ENCODE data around the gene CYP1A2. TPM values are rescaled to one million over a fixed set of nuclear protein-coding genes. Genes with fewer than 3 reads are reported as not detected.

CYP1A2 gene
- total RNA-seq, 2 experiments from 2014 or later = not detected

DNA sequence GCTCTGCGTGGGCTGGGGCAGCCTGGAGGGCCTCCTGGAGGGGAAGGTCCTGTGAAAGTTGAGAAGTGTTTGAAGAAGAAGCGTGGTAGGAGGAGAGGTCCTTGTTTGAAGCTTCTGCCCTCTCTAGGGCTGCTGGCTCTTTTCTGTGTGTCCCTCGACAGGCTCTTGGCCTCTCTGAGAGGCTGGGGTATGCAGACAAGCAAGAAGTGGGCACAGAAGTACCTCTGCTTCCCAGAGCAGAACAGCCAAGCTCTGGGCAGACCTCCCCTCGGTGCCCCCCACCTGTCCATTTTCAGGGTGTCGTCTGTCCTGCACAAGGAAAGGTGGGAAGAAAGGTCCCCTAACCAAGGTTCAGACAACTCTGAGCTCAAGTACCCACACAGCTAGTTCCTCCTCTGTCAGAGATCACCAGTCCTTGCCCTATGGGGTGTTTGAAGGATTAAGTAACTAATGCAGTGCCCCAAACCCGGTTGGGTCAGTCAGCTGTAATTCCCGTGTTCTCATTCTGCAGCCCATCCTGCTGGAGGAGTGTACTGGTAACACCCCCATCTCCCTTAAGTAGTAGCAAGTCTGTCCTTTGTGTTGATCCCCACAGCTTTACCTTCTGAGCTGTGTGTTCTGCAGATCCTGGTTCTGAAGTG, 39.5 kb downstream of the CYP1A2 start:
- POLR2A ChIA-PET = interaction anchor here (0.7 to 33.5 kb wide), 14 partner anchors 7 to 667 kb away, joined by 3 to 925 read pairs (median 8); partner anchors contain the start of genes CLK3, CSK, CYP1A1 and FAM219B
- Histone ChIP-seq H3K36me3 (ENCODE audit: insufficient read depth, low read length) (peaks cover 57% of the 10 kb centered on the region), H3K4me3 (ENCODE audit: low read length) (peak overlapping the region; percentile 100), H3K27ac (ENCODE audit: low read depth in 1 of 2, low read length in 2 of 2) (peak overlapping the region; percentile 69 to 93), H3K27me3 (ENCODE audit: control insufficient read depth in 1 of 2, insufficient read depth in 2 of 2, low read length in 2 of 2) (no peaks in the 10 kb centered on the region), H3K4me1 (ENCODE audit: insufficient read depth, low read length) (peaks cover 97% of the 10 kb centered on the region), H3K9me3 (ENCODE audit: control insufficient read depth in 1 of 2, insufficient read depth in 1 of 2, low read length in 2 of 2) (no peaks in the 10 kb centered on the region)
- TF ChIP-seq, protein P1, sequence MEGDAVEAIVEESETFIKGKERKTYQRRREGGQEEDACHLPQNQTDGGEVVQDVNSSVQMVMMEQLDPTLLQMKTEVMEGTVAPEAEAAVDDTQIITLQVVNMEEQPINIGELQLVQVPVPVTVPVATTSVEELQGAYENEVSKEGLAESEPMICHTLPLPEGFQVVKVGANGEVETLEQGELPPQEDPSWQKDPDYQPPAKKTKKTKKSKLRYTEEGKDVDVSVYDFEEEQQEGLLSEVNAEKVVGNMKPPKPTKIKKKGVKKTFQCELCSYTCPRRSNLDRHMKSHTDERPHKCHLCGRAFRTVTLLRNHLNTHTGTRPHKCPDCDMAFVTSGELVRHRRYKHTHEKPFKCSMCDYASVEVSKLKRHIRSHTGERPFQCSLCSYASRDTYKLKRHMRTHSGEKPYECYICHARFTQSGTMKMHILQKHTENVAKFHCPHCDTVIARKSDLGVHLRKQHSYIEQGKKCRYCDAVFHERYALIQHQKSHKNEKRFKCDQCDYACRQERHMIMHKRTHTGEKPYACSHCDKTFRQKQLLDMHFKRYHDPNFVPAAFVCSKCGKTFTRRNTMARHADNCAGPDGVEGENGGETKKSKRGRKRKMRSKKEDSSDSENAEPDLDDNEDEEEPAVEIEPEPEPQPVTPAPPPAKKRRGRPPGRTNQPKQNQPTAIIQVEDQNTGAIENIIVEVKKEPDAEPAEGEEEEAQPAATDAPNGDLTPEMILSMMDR (IDR thresholded peaks at IDR 0.05) = peak; percentile 20
- DNase-seq (peak in 3 of 14 experiments; percentile 6 to 48 (median 42)), ATAC-seq (ENCODE audit: poor library complexity) (no peak)
- Mint-ChIP-seq H3K27me3 (no peaks in the 10 kb centered on the region), H3K36me3 (ENCODE audit: low read depth) (peaks cover 46% of the 10 kb centered on the region), H3K9me3 (no peaks in the 10 kb centered on the region), H3K4me3 (peak overlapping the region; percentile 90), H3K4me1 (ENCODE audit: low read depth) (peaks cover 78% of the 10 kb centered on the region), H3K27ac (peak overlapping the region; percentile 94)
- intact Hi-C loops (cut with DNase I, micrococcal nuclease) = loop anchor here (5.0 to 10.0 kb wide), 5 partner anchors 54 to 793 kb away; partner anchors contain the start of genes C15orf39 (in 2 of the 2), ARID3B (in 1 of the 2), PML (in 1 of the 2) and STOML1 (in 1 of the 2)
- CTCF ChIA-PET = interaction anchor here (0.9 to 14.8 kb wide), 18 partner anchors 8 to 242 kb away, joined by 3 to 353 read pairs (median 4); partner anchors contain the start of genes FAM219B and ULK3

DNA sequence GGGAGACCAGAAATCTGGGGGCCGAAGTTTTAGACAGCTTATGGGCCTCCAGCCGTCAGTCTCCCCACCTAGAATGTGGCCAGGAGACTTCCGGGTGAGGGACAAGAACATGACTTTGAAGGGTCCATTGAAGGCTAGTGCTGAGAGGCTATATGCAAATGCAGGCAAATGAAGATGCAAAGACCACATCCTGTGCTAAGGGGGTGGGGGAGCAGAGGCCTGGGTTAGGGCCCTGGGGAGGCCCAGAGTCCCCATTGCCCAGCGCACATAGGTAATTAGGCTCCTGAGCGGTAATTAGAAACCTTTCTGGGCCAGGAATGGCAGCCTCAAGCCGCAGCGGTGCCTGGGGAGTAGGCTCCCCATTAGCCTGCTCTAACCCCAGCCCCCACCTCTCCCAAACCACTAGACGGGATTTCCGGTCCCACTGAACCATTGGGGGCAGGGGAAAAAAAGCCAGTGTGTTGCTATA, 40.1 kb downstream of the CYP1A2 start:
- DNase-seq = peak in 10 of 14 experiments; percentile 45 to 88 (median 62)
- peak; percentile 7 for ATAC-seq (ENCODE audit: poor library complexity)
- Histone ChIP-seq H3K27ac (ENCODE audit: low read depth in 1 of 2, low read length in 2 of 2) (peak overlapping the region; percentile 69 to 93), H3K9me3 (ENCODE audit: control insufficient read depth in 1 of 2, insufficient read depth in 1 of 2, low read length in 2 of 2) (no peaks in the 10 kb centered on the region), H3K27me3 (ENCODE audit: control insufficient read depth in 1 of 2, insufficient read depth in 2 of 2, low read length in 2 of 2) (no peaks in the 10 kb centered on the region), H3K36me3 (ENCODE audit: insufficient read depth, low read length) (peaks cover 58% of the 10 kb centered on the region), H3K4me1 (ENCODE audit: insufficient read depth, low read length) (peaks cover 97% of the 10 kb centered on the region), H3K4me3 (ENCODE audit: low read length) (peak overlapping the region; percentile 100)
- ChIA-PET CTCF (interaction anchor here (1.4 to 14.8 kb wide), 5 partner anchors 11 to 120 kb away, joined by 3 to 353 read pairs (median 34); no protein-coding TSS in a partner anchor), POLR2A (interaction anchor here (1.5 to 33.5 kb wide), 8 partner anchors 7 to 666 kb away, joined by 4 to 925 read pairs (median 15); partner anchors contain the start of genes CLK3, CSK, FAM219B and MPI)
- Mint-ChIP-seq H3K27me3 (no peaks in the 10 kb centered on the region), H3K9me3 (no peaks in the 10 kb centered on the region), H3K27ac (peak overlapping the region; percentile 94), H3K4me1 (ENCODE audit: low read depth) (peaks cover 84% of the 10 kb centered on the region), H3K36me3 (ENCODE audit: low read depth) (peaks cover 41% of the 10 kb centered on the region), H3K4me3 (peak overlapping the region; percentile 90)
- TF ChIP-seq, protein P1 (IDR thresholded peaks at IDR 0.05) = no peak
- intact Hi-C loops (cut with DNase I, micrococcal nuclease) = loop anchor here (1.0 to 10.0 kb wide), 6 partner anchors 7 to 794 kb away; partner anchors contain the start of genes C15orf39 (in 2 of the 2), ARID3B (in 1 of the 2), PML (in 1 of the 2) and STOML1 (in 1 of the 2)

DNA sequence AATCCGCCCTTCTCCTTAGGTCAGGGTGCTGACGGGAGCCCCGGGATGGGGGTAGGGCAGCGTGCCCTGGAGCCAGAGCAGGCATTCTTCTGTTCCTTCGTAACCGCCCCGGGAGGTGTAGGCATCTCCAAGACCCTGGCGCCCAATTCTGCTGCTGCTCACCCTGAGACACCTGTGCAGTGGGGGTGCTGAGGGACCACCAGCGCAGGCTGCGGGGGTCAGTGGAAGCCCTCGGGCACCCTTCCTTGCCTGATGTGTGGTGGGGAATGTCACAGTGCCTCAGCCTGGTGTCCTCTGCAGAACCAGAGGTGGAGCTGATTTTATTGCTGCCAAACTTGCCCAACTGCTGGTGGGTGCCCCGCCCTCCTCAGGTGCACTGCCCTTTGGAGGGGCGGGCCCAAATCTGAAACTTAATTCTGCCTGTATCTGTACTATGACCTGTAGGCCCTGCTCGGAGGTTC, 40.6 kb downstream of the CYP1A2 start:
- TF ChIP-seq, protein P1 (IDR thresholded peaks at IDR 0.05) = no peak
- ATAC-seq (ENCODE audit: poor library complexity) (no peak), DNase-seq (peak in 6 of 14 experiments; percentile 42 to 70 (median 57))
- no peaks in the 10 kb centered on the region for H3K27me3 Mint-ChIP-seq
- H3K27ac Mint-ChIP-seq = peak overlapping the region; percentile 94
- H3K9me3 Mint-ChIP-seq = no peaks in the 10 kb centered on the region
- H3K27me3 ChIP-seq (ENCODE audit: control insufficient read depth in 1 of 2, insufficient read depth in 2 of 2, low read length in 2 of 2) = no peaks in the 10 kb centered on the region
- peak overlapping the region; percentile 69 to 93 for H3K27ac ChIP-seq (ENCODE audit: low read depth in 1 of 2, low read length in 2 of 2)
- H3K9me3 ChIP-seq (ENCODE audit: control insufficient read depth in 1 of 2, insufficient read depth in 1 of 2, low read length in 2 of 2) = no peaks in the 10 kb centered on the region
- peaks cover 85% of the 10 kb centered on the region for H3K4me1 Mint-ChIP-seq (ENCODE audit: low read depth)
- peaks cover 58% of the 10 kb centered on the region for H3K36me3 ChIP-seq (ENCODE audit: insufficient read depth, low read length)
- ChIA-PET POLR2A (interaction anchor here (1.2 to 33.5 kb wide), 6 partner anchors 6 to 662 kb away, joined by 4 to 925 read pairs (median 22); partner anchors contain the start of genes CLK3, CSK, FAM219B and SIN3A), CTCF (interaction anchor here (1.1 to 14.8 kb wide), 3 partner anchors 10 to 18 kb away, joined by 4 to 353 read pairs (median 64); no protein-coding TSS in a partner anchor)
- peak overlapping the region; percentile 90 for H3K4me3 Mint-ChIP-seq
- peak overlapping the region; percentile 100 for H3K4me3 ChIP-seq (ENCODE audit: low read length)
- intact Hi-C loops (cut with DNase I, micrococcal nuclease) = loop anchor here (1.0 to 10.0 kb wide), 6 partner anchors 8 to 794 kb away; partner anchors contain the start of genes C15orf39 (in 2 of the 2), ARID3B (in 1 of the 2), PML (in 1 of the 2) and STOML1 (in 1 of the 2)
- H3K36me3 Mint-ChIP-seq (ENCODE audit: low read depth) = peaks cover 39% of the 10 kb centered on the region
- H3K4me1 ChIP-seq (ENCODE audit: insufficient read depth, low read length) = peaks cover 96% of the 10 kb centered on the region

Data from CD4-positive, alpha-beta T cell (primary cell).